Activated CD4-positive, alpha-beta T cell treated with anti-CD3 and anti-CD28 coated beads for 4 hours (primary cell): ENCODE measurements around the gene STAC.
"Not testable (repeated sequence)": the region's sequence is repeated elsewhere in the genome, so short reads cannot be mapped to it uniquely, and the experiment has no call there.

Experiments used
- DNase-seq, 2 donors: peaks; one replicate each; pipeline ENCODE4 v3.0.0-alpha.2; 2020

Gene STAC

GRCh38 chr3:36524560-36524959, 144.3 kb downstream of the STAC start:
- no peak for DNase-seq

- DNase-seq = no peak
Measured at GRCh38 chr3:36525115-36525801, 145.0 kb downstream of the STAC start.

GRCh38 chr3:36538136-36538749, 157.9 kb downstream of the STAC start:
- no peak for DNase-seq

- no peak for DNase-seq
Measured at GRCh38 chr3:36540888-36541518, 160.7 kb downstream of the STAC start.

GRCh38 chr3:36542186-36542585, 161.9 kb downstream of the STAC start:
- no peak for DNase-seq

- no peak for DNase-seq
Measured at GRCh38 chr3:36543276-36543997, 163.1 kb downstream of the STAC start.

- DNase-seq = no peak
Measured at GRCh38 chr3:36546226-36546625, 165.9 kb downstream of the STAC start.

GRCh38 chr3:36548712-36549111, 168.4 kb downstream of the STAC start:
- no peak for DNase-seq

GRCh38 chr3:36557021-36557707, 176.9 kb downstream of the STAC start:
- no peak for DNase-seq

- DNase-seq = no peak
Measured at GRCh38 chr3:36557708-36558421, 177.6 kb downstream of the STAC start.

- no peak for DNase-seq
Measured at GRCh38 chr3:36558961-36559360, 178.7 kb downstream of the STAC start.

- no peak for DNase-seq
Measured at GRCh38 chr3:36560685-36561084, 180.4 kb downstream of the STAC start.

- DNase-seq = no peak
Measured at GRCh38 chr3:36561601-36562000, 181.3 kb downstream of the STAC start.

GRCh38 chr3:36562945-36563344, 182.6 kb downstream of the STAC start:
- no peak for DNase-seq

GRCh38 chr3:36575241-36575640, 194.9 kb downstream of the STAC start:
- no peak for DNase-seq

- DNase-seq = not testable (repeated sequence)
Measured at GRCh38 chr3:36578418-36578817, 198.1 kb downstream of the STAC start.

GRCh38 chr3:36579746-36580145, 199.4 kb downstream of the STAC start:
- DNase-seq = no peak

- no peak for DNase-seq
Measured at GRCh38 chr3:36580716-36581115, 200.4 kb downstream of the STAC start.

GRCh38 chr3:36591959-36592358, 211.7 kb downstream of the STAC start:
- no peak for DNase-seq

GRCh38 chr3:36595511-36595910, 215.2 kb downstream of the STAC start:
- DNase-seq = no peak

- no peak for DNase-seq
Measured at GRCh38 chr3:36596419-36596818, 216.1 kb downstream of the STAC start.

- no peak for DNase-seq
Measured at GRCh38 chr3:36597422-36597821, 217.1 kb downstream of the STAC start.
